ENCODE data around the gene INPP4B. TPM values are rescaled to one million over a fixed set of nuclear protein-coding genes. Genes with fewer than 3 reads are reported as not detected.

Gene INPP4B
- total and polyA plus RNA-seq, 2 donors (not counting 1 experiment from before 2014, with no cell fraction given) = 0.03 TPM; not detected in 1

DNA sequence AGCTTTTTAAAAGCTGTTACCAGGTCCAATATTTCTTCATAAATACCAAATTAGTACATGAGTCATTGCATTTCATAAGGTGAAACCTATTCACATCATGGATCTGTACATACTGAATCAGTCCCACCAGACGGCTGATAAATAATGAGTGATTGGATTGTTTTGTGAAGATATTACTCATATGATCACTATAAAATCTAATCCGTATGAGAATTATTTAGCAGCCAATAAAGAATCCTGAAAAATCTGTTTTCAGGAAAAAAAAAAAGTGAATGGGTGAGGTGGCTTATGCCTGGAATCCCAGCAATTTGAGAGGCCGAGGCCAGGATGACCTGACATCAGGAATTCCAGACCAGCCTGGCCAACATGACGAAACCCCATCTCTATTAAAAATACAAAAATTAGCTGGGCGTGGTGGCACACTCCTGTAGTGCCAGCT, 438.1 kb downstream of the INPP4B start:
- no peak overlapping the region for H3K27ac ChIP-seq (ENCODE audit: low read length in 2 of 2)
- intact Hi-C loops (cut with micrococcal nuclease) = no loop called here

DNA sequence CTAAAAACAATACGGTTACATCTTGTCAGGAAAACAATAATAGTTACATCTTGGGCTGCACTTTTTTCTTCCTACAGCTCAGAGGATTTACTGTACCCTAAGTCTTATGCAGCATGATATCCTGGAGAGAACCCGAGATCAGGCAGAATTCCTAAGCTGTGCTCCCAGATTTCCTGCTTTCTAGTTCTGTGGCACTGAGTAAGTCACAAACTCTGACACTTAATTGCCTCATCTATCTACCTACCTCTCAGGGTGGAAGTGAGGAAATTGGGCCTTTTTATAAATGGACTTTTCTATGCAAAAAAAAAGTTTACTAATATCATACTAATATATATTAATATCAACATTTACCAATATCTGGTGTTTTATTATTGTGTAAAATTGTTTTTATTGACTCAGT, 438.5 kb downstream of the INPP4B start:
- Histone ChIP-seq H3K27ac (ENCODE audit: low read length in 2 of 2) (no peak overlapping the region), H4K20me1 (ENCODE audit: control insufficient read depth, insufficient read depth, low read length, poor library complexity, severe bottlenecking) (no peaks in the 10 kb centered on the region), H3K4me1 (ENCODE audit: control insufficient read depth in 2 of 2, insufficient read depth in 2 of 2, low read length in 2 of 2) (peaks cover 7% of the 10 kb centered on the region in 2 donors), H3K36me3 (replicated peaks in 1 of 2; ENCODE audit: control extremely low read depth in 1 of 2, control insufficient read depth in 1 of 2, extremely low read depth in 1 of 2, insufficient read depth in 2 of 2, low read length in 1 of 2) (no peaks in the 10 kb centered on the region), H2AFZ (ENCODE audit: insufficient read depth, low read depth, low read length, poor library complexity, severe bottlenecking) (no peak overlapping the region), H3K4me2 (replicated peaks; ENCODE audit: low read depth, low read length, poor library complexity, severe bottlenecking) (no peak overlapping the region), H3K9me3 (ENCODE audit: control extremely low read depth in 1 of 3, control insufficient read depth in 2 of 3, insufficient read depth in 1 of 3, low read length in 2 of 3) (no peaks in the 10 kb centered on the region), H3K27me3 (replicated peaks in 1 of 4; ENCODE audit: control extremely low read depth in 1 of 4, control insufficient read depth in 3 of 4, insufficient read depth in 4 of 4, low read length in 3 of 4) (peaks cover 0 to 4% (median 2%) of the 10 kb centered on the region in 4 experiments), H3K4me3 (ENCODE audit: control extremely low read depth in 1 of 5, extremely low read depth in 1 of 5, insufficient read depth in 1 of 5, low read depth in 2 of 5, low read length in 4 of 5) (no peak overlapping the region), H3K79me2 (ENCODE audit: control insufficient read depth, insufficient read depth, low read length) (no peaks in the 10 kb centered on the region), H3K9ac (ENCODE audit: low read length) (no peak overlapping the region)
- ChIA-PET POLR2A (no interaction called here), CTCF (no interaction called here)
- H3K27ac Mint-ChIP-seq = no peak overlapping the region
- no CpG with 5 or more reads among the region's 2 CpGs for WGBS (ENCODE audit: insufficient coverage)
- DNase-seq (no peak), ATAC-seq (ENCODE audit: low read depth) (no peak)
- TF ChIP-seq, protein P1, sequence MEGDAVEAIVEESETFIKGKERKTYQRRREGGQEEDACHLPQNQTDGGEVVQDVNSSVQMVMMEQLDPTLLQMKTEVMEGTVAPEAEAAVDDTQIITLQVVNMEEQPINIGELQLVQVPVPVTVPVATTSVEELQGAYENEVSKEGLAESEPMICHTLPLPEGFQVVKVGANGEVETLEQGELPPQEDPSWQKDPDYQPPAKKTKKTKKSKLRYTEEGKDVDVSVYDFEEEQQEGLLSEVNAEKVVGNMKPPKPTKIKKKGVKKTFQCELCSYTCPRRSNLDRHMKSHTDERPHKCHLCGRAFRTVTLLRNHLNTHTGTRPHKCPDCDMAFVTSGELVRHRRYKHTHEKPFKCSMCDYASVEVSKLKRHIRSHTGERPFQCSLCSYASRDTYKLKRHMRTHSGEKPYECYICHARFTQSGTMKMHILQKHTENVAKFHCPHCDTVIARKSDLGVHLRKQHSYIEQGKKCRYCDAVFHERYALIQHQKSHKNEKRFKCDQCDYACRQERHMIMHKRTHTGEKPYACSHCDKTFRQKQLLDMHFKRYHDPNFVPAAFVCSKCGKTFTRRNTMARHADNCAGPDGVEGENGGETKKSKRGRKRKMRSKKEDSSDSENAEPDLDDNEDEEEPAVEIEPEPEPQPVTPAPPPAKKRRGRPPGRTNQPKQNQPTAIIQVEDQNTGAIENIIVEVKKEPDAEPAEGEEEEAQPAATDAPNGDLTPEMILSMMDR (IDR thresholded peaks at IDR 0.05) = no peak
- TF ChIP-seq EZH2 (IDR thresholded peaks at IDR 0.05; ENCODE audit: borderline replicate concordance, insufficient read depth, low read depth, low read length, poor library complexity, severe bottlenecking) = no peak
- H3K27me3 Mint-ChIP-seq = peaks cover 4% of the 10 kb centered on the region
- H3K4me1 Mint-ChIP-seq = peaks cover 11% of the 10 kb centered on the region
- intact Hi-C loops (cut with micrococcal nuclease) = no loop called here
- H3K9me3 Mint-ChIP-seq (ENCODE audit: insufficient read depth) = no peaks in the 10 kb centered on the region
- no peak overlapping the region for H3K4me3 Mint-ChIP-seq

More for the DNA sequence above, 438.1 kb downstream of the INPP4B start:
- no peak overlapping the region for H2AFZ ChIP-seq (ENCODE audit: insufficient read depth, low read depth, low read length, poor library complexity, severe bottlenecking)
- ChIA-PET POLR2A (no interaction called here), CTCF (no interaction called here)
- no peaks in the 10 kb centered on the region for H4K20me1 ChIP-seq (ENCODE audit: control insufficient read depth, insufficient read depth, low read length, poor library complexity, severe bottlenecking)
- Mint-ChIP-seq H3K27ac (no peak overlapping the region), H3K4me1 (peaks cover 11% of the 10 kb centered on the region), H3K4me3 (no peak overlapping the region), H3K27me3 (peaks cover 4% of the 10 kb centered on the region), H3K9me3 (ENCODE audit: insufficient read depth) (no peaks in the 10 kb centered on the region)
- H3K79me2 ChIP-seq (ENCODE audit: control insufficient read depth, insufficient read depth, low read length) = no peaks in the 10 kb centered on the region
- DNase-seq (no peak), ATAC-seq (ENCODE audit: low read depth) (no peak)
- TF ChIP-seq EZH2 (IDR thresholded peaks at IDR 0.05; ENCODE audit: borderline replicate concordance, insufficient read depth, low read depth, low read length, poor library complexity, severe bottlenecking) = no peak
- TF ChIP-seq, protein P1 (IDR thresholded peaks at IDR 0.05) = no peak
- peaks cover 0 to 4% (median 2%) of the 10 kb centered on the region in 4 experiments for H3K27me3 ChIP-seq (replicated peaks in 1 of 4; ENCODE audit: control extremely low read depth in 1 of 4, control insufficient read depth in 3 of 4, insufficient read depth in 4 of 4, low read length in 3 of 4)
- no peak overlapping the region for H3K4me2 ChIP-seq (replicated peaks; ENCODE audit: low read depth, low read length, poor library complexity, severe bottlenecking)
- 90% methylated on average over 2 of the region's 5 CpGs for WGBS (ENCODE audit: insufficient coverage)
- no peaks in the 10 kb centered on the region for H3K36me3 ChIP-seq (replicated peaks in 1 of 2; ENCODE audit: control extremely low read depth in 1 of 2, control insufficient read depth in 1 of 2, extremely low read depth in 1 of 2, insufficient read depth in 2 of 2, low read length in 1 of 2)
- H3K4me1 ChIP-seq (ENCODE audit: control insufficient read depth in 2 of 2, insufficient read depth in 2 of 2, low read length in 2 of 2) = peaks cover 7% of the 10 kb centered on the region in 2 donors
- H3K9me3 ChIP-seq (ENCODE audit: control extremely low read depth in 1 of 3, control insufficient read depth in 2 of 3, insufficient read depth in 1 of 3, low read length in 2 of 3) = no peaks in the 10 kb centered on the region
- H3K4me3 ChIP-seq (ENCODE audit: control extremely low read depth in 1 of 5, extremely low read depth in 1 of 5, insufficient read depth in 1 of 5, low read depth in 2 of 5, low read length in 4 of 5) = no peak overlapping the region
- H3K9ac ChIP-seq (ENCODE audit: low read length) = no peak overlapping the region

Measured in B cell (primary cell).